Adipose tissue (tissue), 3 donors: ENCODE data around the gene CLEC5A. TPM values are rescaled to one million over a fixed set of nuclear protein-coding genes. Genes with fewer than 3 reads are reported as not detected.
"Not testable (repeated sequence)": the region's sequence is repeated elsewhere in the genome, so short reads cannot be mapped to it uniquely, and the experiment has no call there.

Experiments
- H3K27ac ChIP-seq: one replicate; pipeline ENCODE4 v1.5.1; 2013; ENCODE audit warnings: low read depth, low read length
- WGBS, 3 donors: extraction: QIAGEN DNeasy Blood & Tissue Kit; methylation state at CpG; one replicate each; pipeline ENCODE4 v1.1.7; 2013; 5-methylcytosine and 5-hydroxymethylcytosine counted together
- polyA plus RNA-seq, 3 donors: library from polyadenylated mRNA; stranded (reverse); fragments of 200-250 nt; gene quantifications; one replicate each; pipeline ENCODE4 v1.2.3, GENCODE V29; 2013
- donor health status: healthy with polysubstance abuse.
- donor health status: Bipolar disorder and iron deficiency.
- donor health status: healthy.

The CLEC5A gene
- polyA plus RNA-seq, 3 donors, result 0.15 to 0.79 TPM; not detected in 1

- 80 to 89% (median 86%) methylated on average over 1 of the region's 1 CpG for WGBS, 3 donors
- H3K27ac ChIP-seq, result no peak overlapping the region
These were observed 5.7 kb upstream of the CLEC5A start for GRCh38 chr7:141952461-141952860.

DNA sequence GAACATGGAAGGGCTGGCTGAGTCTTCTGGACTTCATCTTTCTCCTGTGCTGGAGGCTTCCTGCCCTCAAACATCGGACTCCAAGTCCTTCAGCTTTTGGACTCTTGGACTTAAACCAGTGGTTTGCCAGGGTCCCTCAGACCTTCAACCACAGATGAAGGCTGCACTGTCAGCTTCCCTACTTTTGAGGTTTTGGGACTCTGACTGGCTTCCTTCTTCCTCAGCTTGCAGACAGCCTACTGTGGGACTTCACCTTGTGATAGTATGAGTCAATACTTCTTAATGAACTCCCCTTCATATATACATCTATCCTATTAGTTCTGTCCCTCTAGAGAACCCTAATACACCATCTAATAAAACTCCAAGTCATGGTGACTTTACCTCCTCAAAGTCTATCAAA, 4.0 kb upstream of the CLEC5A start:
- 47 to 86% (median 54%) methylated on average over 1 of the region's 1 CpG for WGBS, 3 donors

DNA sequence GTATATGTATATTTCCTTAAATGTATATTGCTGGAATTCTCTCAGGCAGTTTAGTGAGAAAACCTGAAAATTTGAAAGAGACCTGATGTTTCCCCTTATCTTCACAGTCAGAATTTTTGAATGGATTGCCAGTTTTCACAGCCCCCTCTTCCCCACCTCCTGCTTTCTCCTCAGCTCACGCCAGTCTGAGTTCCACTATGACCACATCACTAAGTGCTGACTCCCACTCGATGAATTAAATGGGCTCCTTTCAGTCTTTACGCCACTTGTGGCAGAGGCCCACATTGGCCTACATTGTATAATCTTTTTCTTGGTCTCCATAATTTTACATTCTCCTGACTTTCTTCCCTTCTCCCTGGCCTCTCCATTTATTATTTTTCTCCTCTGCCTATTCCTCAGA, 3.1 kb upstream of the CLEC5A start:
- H3K27ac ChIP-seq, result no peak overlapping the region
- 84 to 88% (median 87%) methylated on average over 3 of the region's 3 CpGs for WGBS, 3 donors

More for the DNA sequence above, 4.0 kb upstream of the CLEC5A start:
- H3K27ac ChIP-seq, result no peak overlapping the region

GRCh38 chr7:141949451-141949850, 2.7 kb upstream of the CLEC5A start:
- no peak overlapping the region for H3K27ac ChIP-seq
- 36 to 47% (median 40%) methylated on average over 2 of the region's 2 CpGs for WGBS, 3 donors

DNA sequence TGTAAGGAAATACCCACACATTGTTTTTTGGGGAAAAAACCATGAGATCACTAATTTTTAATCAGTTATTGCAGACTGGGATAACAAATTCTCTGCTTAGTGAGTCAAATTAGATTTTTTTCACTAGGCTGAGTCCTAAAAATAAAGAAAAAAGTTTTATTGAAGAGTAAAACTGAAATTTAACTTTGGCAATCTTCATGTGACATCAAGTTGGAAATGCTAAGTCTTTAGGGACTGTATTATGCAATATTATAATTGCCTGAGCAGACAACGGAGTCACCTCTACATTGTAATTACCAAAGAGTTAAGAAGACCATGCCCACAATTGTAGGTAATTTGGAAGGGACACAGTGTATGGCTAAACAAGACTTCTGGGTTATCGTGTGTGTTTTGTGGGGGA, 2.2 kb upstream of the CLEC5A start:
- H3K27ac ChIP-seq, result no peak overlapping the region
- 64 to 87% (median 65%) methylated on average over 2 of the region's 2 CpGs for WGBS, 3 donors

DNA sequence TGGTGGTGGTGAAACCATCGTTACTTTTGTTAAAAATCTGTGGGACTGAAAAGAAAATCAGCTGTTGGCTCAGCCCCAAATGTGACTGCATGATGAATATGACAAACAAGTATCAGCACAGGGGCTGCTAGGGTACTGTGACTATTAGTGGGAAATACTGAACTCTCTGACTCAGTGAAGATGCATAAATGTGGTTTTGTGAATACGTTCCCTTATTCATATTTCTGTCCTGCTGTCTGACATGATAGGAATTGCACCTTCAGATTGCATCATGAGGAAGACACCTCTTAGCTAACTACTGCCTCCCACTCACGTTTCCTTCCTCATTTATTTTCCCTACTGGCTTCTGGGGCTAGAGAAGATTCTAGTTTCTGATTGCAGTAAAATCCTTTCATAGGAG, 1.4 kb downstream of the CLEC5A start:
- WGBS, 3 donors, result 39 to 67% (median 44%) methylated on average over 3 of the region's 3 CpGs
- H3K27ac ChIP-seq, result no peak overlapping the region

GRCh38 chr7:141944811-141945210, 2.0 kb downstream of the CLEC5A start:
- no peak overlapping the region for H3K27ac ChIP-seq
- WGBS, 3 donors, result 46 to 85% (median 61%) methylated on average over 3 of the region's 3 CpGs

DNA sequence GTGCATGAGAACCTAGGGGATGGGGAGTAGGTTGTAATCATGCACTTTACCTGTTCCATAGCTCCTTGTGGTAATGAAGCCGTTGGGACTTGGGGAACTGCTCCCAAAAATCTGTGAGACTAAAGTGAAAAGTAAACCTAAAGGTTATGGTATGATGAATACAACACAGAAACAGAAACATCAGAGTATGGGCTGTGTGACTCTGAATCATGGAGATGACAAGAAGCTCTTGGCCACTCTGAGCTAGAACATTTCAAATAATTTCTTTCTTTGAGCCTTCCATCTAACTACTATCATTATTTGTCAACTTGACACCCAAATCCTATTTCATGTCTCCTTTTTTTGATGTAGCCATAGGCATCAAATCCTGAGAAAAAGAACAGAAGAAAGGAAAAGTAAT, 2.9 kb downstream of the CLEC5A start:
- H3K27ac ChIP-seq, result no peak overlapping the region
- whole genome bisulfite sequencing, 3 donors, result 68 to 83% (median 79%) methylated on average over 1 of the region's 1 CpG

- H3K27ac ChIP-seq, result no peak overlapping the region
- 86 to 91% (median 87%) methylated on average over 3 of the region's 3 CpGs for WGBS, 3 donors
These were observed 5.7 kb downstream of the CLEC5A start for GRCh38 chr7:141941075-141941474.

DNA sequence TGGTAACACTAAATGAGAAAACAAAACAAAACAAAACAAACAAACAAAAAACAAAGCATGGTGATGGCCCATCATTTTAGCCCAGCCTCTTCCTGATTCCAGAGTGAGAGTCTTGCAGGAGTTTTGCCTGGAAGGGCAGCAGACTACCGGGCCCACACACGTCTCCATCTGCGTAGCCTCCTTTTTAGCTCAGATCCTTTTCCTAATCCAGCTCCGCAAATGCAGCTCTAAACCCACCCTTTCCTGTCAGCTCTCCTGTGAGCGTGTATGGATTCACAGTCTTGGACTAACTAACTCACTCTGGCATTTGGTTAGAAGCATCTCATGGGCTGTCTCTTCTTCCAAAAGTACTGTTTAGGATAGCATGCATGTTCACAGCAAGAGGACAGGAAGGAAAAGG, 16.6 kb downstream of the CLEC5A start:
- WGBS, 3 donors, result 62 to 85% (median 80%) methylated on average over 5 of the region's 5 CpGs
- H3K27ac ChIP-seq, result no peak overlapping the region

DNA sequence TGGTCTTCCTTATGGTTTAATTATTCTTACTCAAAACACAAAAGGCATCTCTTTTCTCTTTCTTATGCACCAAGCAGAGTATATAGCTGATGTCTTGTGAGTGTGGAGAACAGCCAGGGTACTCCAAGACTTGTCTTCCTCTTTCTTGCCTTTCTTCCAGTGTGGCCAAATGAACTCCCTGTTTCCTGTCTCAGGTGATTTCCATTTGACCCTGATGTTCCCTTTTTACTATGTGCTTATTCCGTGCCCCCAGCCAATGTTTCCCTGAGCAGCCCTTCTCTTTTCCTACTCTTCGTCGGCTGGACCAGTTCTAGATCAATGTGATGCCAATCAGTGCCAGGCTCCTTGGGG, 18.0 kb downstream of the CLEC5A start:
- no peak overlapping the region for H3K27ac ChIP-seq
- 59 to 85% (median 64%) methylated on average over 3 of the region's 3 CpGs for WGBS, 3 donors

DNA sequence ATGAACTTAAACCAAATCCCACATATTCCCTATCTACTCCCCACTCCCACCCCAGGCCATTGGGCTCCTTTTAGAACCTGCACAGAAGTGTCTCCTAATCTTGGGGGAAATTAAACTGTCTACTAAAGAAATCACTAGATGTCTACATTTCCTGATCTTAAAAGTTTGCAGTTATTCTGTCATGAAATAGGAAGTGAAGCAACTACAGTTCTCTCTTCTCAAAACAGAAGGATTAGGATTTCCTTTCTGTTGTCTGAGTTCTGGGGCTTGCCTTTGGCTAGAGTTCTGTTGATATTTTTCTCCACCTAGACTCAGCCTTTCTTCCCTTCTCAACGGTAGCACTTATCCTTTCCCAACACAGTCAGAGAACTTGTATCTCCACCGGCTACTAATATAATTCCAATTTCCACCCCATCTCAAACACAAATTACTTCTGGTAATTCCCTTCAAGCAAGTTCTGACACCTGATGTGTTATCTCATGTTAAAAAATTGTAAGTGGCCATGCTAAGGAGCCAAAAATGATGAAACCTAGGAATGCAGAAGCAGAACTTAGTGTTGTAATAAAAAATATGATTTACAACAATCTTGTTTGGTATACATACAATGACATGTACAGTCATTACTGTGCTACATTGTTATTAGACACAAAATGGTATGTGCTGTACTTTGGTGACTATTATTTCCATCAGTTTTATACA, 18.5 kb downstream of the CLEC5A start:
- 37 to 74% (median 53%) methylated on average over 2 of the region's 2 CpGs for WGBS, 3 donors

GRCh38 chr7:141920281-141920680, 26.5 kb downstream of the CLEC5A start:
- WGBS, 3 donors, result 80 to 91% (median 84%) methylated on average over 1 of the region's 1 CpG

More for the DNA sequence above, 18.5 kb downstream of the CLEC5A start:
- H3K27ac ChIP-seq, result no peak overlapping the region

GRCh38 chr7:141916099-141916498, 30.7 kb downstream of the CLEC5A start, which contains the start of gene OR9A4:
Gene OR9A4 (plus strand): TSS chr7:141916399. CDS start chr7:141918876, 2,477 bp downstream.
- no peak within 1 kb of the TSS for H3K27ac ChIP-seq
- 84 to 88% (median 88%) methylated on average over 3 of the region's 3 CpGs for WGBS, 3 donors

More at GRCh38 chr7:141920281-141920680, 26.5 kb downstream of the CLEC5A start:
- no peak overlapping the region for H3K27ac ChIP-seq

GRCh38 chr7:141915565-141915964, 31.2 kb downstream of the CLEC5A start:
- WGBS, 3 donors, result 25 to 59% (median 59%) methylated on average over 2 of the region's 2 CpGs
- H3K27ac ChIP-seq, result no peak overlapping the region

GRCh38 chr7:141911391-141911790, 35.4 kb downstream of the CLEC5A start:
- H3K27ac ChIP-seq, result no peak overlapping the region

GRCh38 chr7:141906285-141906684, 40.5 kb downstream of the CLEC5A start:
- 76 to 86% (median 83%) methylated on average over 4 of the region's 4 CpGs for WGBS, 3 donors
- H3K27ac ChIP-seq, result no peak overlapping the region

DNA sequence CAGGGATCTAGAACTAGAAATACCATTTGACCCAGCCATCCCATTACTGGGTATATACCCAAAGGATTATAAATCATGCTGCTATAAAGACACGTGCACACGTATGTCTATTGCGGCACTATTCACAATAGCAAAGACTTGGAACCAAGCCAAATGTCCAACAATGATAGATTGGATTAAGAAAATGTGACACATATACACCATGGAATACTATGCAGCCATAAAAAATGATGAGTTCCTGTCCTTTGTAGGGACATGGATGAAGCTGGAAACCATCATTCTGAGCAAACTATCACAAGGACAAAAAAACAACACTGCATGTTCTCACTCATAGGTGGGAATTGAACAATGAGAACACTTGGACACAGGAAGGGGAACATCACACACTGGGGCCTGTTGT, 47.4 kb downstream of the CLEC5A start:
- 93 to 100% methylated on average over 2 to 3 of the region's 3 CpGs; no CpG with 5 or more reads in 1 of the 3 donors for WGBS, 3 donors
- not testable (repeated sequence) for H3K27ac ChIP-seq

DNA sequence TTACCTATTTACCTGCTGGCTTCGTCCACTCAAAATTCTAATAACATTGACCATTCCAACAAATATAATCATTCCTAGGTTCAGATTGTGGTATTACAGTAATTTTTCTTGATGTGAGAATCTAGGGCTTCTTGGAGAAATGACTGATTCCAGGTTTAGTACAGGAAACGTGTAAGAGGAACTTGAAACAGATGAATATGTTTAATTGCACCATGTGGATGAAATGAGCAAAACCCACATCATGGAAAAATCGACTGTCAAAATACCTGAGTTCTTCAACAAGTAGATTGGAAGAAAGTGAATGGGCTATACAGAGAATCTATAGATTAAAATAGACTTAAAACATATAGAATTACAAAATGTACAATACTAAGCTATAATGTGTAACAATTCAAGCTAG, 55.4 kb downstream of the CLEC5A start:
- no peak overlapping the region for H3K27ac ChIP-seq

GRCh38 chr7:141889321-141889720, 57.5 kb downstream of the CLEC5A start:
- WGBS, 3 donors, result 56 to 100% (median 67%) methylated on average over 1 of the region's 1 CpG
- H3K27ac ChIP-seq, result no peak overlapping the region

More for the DNA sequence above, 55.4 kb downstream of the CLEC5A start:
- WGBS, 3 donors, result 56 to 86% (median 65%) methylated on average over 3 of the region's 3 CpGs
